Measurements from ENCODE around the gene PSMD9. TPM values are rescaled to one million over a fixed set of nuclear protein-coding genes. Genes with fewer than 3 reads are reported as not detected.

PSMD9 gene
- total and polyA plus RNA-seq, 2 experiments from 2014 or later = 32.7 to 36.3 TPM

DNA sequence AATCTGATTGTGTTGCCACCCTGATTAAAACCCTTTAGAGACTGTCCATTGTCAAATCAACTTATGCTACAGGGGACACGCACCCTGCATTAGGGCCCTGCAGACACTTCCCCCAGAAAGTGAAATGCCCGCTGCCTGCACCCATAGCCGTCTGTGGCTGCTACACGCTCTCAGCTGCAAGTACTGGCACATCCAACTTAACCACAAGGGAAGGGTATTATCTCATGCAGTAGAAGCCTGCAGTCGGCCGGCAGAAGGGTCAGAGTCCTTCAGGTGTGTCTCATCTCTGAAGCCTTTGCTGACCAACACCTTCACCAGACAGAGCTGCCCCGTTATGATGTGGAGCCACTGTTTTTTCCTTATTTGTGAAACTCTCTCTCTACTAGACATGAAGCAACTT lies 50.6 kb downstream of the PSMD9 start:
- H3K27ac Mint-ChIP-seq = no peak overlapping the region
- peaks cover 7% of the 10 kb centered on the region; the same call in 2 of the 3 replicates for H3K4me1 Mint-ChIP-seq
- H3K4me3 ChIP-seq = no peak overlapping the region

DNA sequence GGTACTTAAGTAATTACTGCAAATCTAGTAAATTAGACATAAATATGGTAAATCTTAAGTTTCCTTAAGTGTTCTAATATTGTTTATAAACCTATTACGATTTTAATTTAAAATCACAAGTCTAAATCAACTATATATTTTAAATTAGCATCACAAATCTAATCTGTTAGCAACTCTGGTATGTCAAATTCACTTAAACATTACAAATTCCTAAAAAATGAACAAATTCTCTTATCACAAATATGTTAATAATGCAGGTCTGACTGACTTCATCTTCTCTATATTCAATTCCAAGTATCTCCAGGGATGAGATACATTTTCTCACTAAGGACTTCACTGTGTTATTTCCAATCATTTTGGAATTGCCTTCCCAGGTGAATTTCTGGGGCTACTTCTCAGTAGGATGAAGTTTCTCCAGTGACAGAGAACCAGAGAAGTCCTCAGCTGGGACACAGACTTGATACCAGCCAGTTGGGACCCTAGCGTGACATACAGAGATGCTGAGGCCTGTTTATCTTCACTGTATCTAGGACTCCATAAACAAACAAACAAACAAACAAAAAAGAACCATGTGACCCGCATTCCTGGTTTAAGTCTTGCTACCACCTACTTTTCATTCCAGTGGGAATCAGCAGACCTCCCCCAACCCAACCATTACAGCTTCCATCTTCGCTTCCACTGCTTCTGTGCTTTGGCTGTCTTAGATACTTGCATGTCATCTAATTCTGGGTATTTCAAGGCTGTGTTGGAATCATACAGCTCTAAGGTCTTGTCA lies 51.6 kb downstream of the PSMD9 start:
- no peaks in the 10 kb centered on the region for H4K20me1 ChIP-seq (replicated peaks; ENCODE audit: insufficient read depth)
- DNase-seq (ENCODE audit: low spot score) (peak; percentile 51), ATAC-seq (no peak)
- no peaks in the 10 kb centered on the region for H3K9me2 ChIP-seq (ENCODE audit: insufficient read depth)
- no peak overlapping the region for H3K4me3 ChIP-seq
- H3K27ac ChIP-seq (ENCODE audit: low read depth) = no peak overlapping the region
- no peaks in the 10 kb centered on the region for H3F3A ChIP-seq (replicated peaks; ENCODE audit: low read depth)
- H3K79me2 ChIP-seq (replicated peaks; ENCODE audit: insufficient read depth) = no peaks in the 10 kb centered on the region
- H3K4me3 Mint-ChIP-seq = no peak overlapping the region
- H3K4me1 ChIP-seq (ENCODE audit: insufficient read depth) = no peaks in the 10 kb centered on the region
- no peak overlapping the region for H3K27ac Mint-ChIP-seq
- 0 out of 3 replicates have a peak, but pooled peaks cover 4% of the 10 kb centered on the region for H3K36me3 Mint-ChIP-seq (ENCODE audit: low read depth)
- H3K4me1 Mint-ChIP-seq = peaks cover 5% of the 10 kb centered on the region; the same call in 2 of the 3 replicates
- no peak overlapping the region for H2AFZ ChIP-seq
- H3K9me3 Mint-ChIP-seq = no peaks in the 10 kb centered on the region; the same call in 2 of the 3 replicates
- no peaks in the 10 kb centered on the region; the same call in 1 of the 2 replicates for H3K36me3 ChIP-seq (ENCODE audit: insufficient read depth)
- H3K27me3 ChIP-seq (ENCODE audit: insufficient read depth) = no peaks in the 10 kb centered on the region
- H3K27me3 Mint-ChIP-seq (ENCODE audit: insufficient read depth, low read depth, poor library complexity) = no peaks in the 10 kb centered on the region
- no peak overlapping the region for H3K4me2 ChIP-seq
- TF ChIP-seq ZNF462 (CRISPR knock-in tag; IDR thresholded peaks at IDR 0.05) (no peak), ZNF114 (CRISPR knock-in tag; IDR thresholded peaks at IDR 0.05) (no peak), ETS1 (IDR thresholded peaks at IDR 0.05) (no peak), STAT1 (IDR thresholded peaks at IDR 0.05; ENCODE audit: unreplicated experiment) (no peak), EZH2phosphoT487 (IDR thresholded peaks at IDR 0.05; ENCODE audit: unreplicated experiment) (no peak), CTCF (conservative IDR thresholded peaks at IDR 0.05; ENCODE audit: low read depth in 2 of 2) (no peak)

More for the DNA sequence above, 50.6 kb downstream of the PSMD9 start:
- Histone ChIP-seq H3K36me3 (ENCODE audit: insufficient read depth) (no peaks in the 10 kb centered on the region; the same call in 1 of the 2 replicates), H3F3A (replicated peaks; ENCODE audit: low read depth) (no peaks in the 10 kb centered on the region), H3K4me1 (ENCODE audit: insufficient read depth) (no peaks in the 10 kb centered on the region), H3K27me3 (ENCODE audit: insufficient read depth) (no peaks in the 10 kb centered on the region), H3K9me2 (ENCODE audit: insufficient read depth) (no peaks in the 10 kb centered on the region), H3K27ac (ENCODE audit: low read depth) (no peak overlapping the region; the same call in 1 of the 2 replicates), H3K4me2 (no peak overlapping the region), H3K79me2 (replicated peaks; ENCODE audit: insufficient read depth) (no peaks in the 10 kb centered on the region), H4K20me1 (replicated peaks; ENCODE audit: insufficient read depth) (no peaks in the 10 kb centered on the region), H2AFZ (peak overlapping the region; percentile 57; the same call in 1 of the 2 replicates)
- no peak for TF ChIP-seq EZH2 (IDR thresholded peaks at IDR 0.05; ENCODE audit: low read depth, unreplicated experiment)
- no peak for TF ChIP-seq CREB1 (CRISPR knock-in tag; IDR thresholded peaks at IDR 0.05; ENCODE audit: low read depth)
- TF ChIP-seq STAT1 (IDR thresholded peaks at IDR 0.05; ENCODE audit: unreplicated experiment) = no peak
- no peak for TF ChIP-seq NANOG (IDR thresholded peaks at IDR 0.05; ENCODE audit: borderline replicate concordance)
- TF ChIP-seq ETS1 (IDR thresholded peaks at IDR 0.05) = no peak
- no peak overlapping the region for H3K4me3 Mint-ChIP-seq
- DNase-seq (ENCODE audit: low spot score) = no peak
- H3K36me3 Mint-ChIP-seq (ENCODE audit: low read depth) = 0 out of 3 replicates have a peak, but pooled peaks cover 4% of the 10 kb centered on the region
- H3K27me3 Mint-ChIP-seq (ENCODE audit: insufficient read depth, low read depth, poor library complexity) = no peaks in the 10 kb centered on the region
- ATAC-seq = peak; percentile 44; the same call in 2 of the 3 replicates
- no peaks in the 10 kb centered on the region; the same call in 2 of the 3 replicates for H3K9me3 Mint-ChIP-seq

Measured in GM23338 (cell line).